HCT116 (cell line): Measurements from ENCODE around the gene TMC2.

ENCODE experiments used
- CTCF ChIP-seq, 3 experiments: fragments of 200-600 bp in 1 of 3; sonication (generic) in 1 of 3; IDR thresholded peaks in 2 of 3; conservative IDR thresholded peaks in 1 of 3; 2 replicates each; pipeline ENCODE4 v1.5.1; 2012 to 2017; ENCODE audit warnings: low read depth in 2 of 3, low read length in 2 of 3, antibody characterized with exemption in 1 of 3, borderline replicate concordance in 1 of 3, control low read depth in 1 of 3, mild to moderate bottlenecking in 1 of 3, mixed read lengths in 1 of 3, mixed run types in 1 of 3, moderate library complexity in 1 of 3; ENCODE audit not compliant: insufficient read depth in 1 of 3
- EZH2 ChIP-seq: fragments of 200-600 bp; sonication (generic); IDR thresholded peaks from 2 replicates; pipeline ENCODE4 v1.6.1; 2017; ENCODE audit warnings: antibody characterized with exemption, mixed run types

DNA sequence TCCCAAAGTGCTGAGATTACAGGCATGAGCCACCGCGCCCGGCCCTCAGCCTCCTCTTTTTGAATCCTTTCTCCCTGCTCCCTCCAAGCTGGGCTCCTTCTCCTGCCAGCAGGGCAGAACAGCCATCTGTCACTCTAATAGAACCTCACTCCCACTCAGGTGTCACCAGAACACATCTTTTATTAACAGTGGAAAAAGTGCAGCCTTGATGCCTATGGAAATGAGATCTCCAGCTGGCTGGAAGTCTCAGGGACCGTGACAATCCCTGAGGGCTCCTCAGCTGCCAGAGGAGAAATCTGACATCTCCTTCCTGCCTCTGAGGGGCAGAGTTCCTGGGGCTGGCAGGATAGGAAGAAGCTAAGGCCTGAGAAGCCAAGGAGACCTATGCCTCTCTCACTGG, 28.0 kb downstream of the TMC2 start:
- TF ChIP-seq EZH2 (no peak), CTCF (IDR thresholded peaks at IDR 0.05 in 2 of 3, conservative IDR thresholded peaks at IDR 0.05 in 1 of 3; ENCODE audit: borderline replicate concordance in 1 of 3, insufficient read depth in 1 of 3, low read depth in 2 of 3, low read length in 2 of 3) (no peak)
